Activated CD8-positive, alpha-beta memory T cell treated with anti-CD3 and anti-CD28 coated beads, Interleukin-2, amount 50 U/mL, for 24 hours (primary cell): ENCODE measurements around the gene NPAS2.

Experiments used
- DNase-seq: peaks from one replicate; pipeline ENCODE4 v3.0.0-alpha.2; 2020; ENCODE audit errors: extremely low read depth

NPAS2 gene

GRCh38 chr2:100853909-100854810 lies 34.2 kb downstream of the NPAS2 start:
- no peak for DNase-seq

- no peak for DNase-seq
These were observed 35.1 kb downstream of the NPAS2 start for GRCh38 chr2:100855084-100855483.

DNA sequence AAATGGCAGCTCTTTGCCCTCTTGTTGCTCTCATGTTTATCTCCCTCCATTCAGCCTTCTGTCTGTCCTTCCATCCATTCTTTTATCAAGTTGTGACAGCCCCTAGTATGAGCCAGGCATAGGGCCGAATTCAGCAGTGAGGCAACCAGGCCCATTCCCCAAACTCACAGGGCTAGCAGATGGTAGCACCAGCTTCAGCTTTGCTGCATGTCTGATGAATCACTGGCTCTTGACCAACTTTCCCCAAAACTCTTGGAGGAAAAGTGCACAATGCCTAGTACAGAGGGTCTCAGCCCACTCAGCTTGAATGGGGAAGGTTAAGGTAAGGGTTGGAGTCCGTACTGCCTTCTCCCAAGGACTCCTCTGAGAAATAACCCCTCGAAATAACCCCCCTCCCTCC lies 35.7 kb downstream of the NPAS2 start:
- DNase-seq, result no peak

GRCh38 chr2:100856732-100857131 lies 36.8 kb downstream of the NPAS2 start:
- no peak for DNase-seq

- no peak for DNase-seq
These were observed 37.4 kb downstream of the NPAS2 start for GRCh38 chr2:100857341-100857740.

DNA sequence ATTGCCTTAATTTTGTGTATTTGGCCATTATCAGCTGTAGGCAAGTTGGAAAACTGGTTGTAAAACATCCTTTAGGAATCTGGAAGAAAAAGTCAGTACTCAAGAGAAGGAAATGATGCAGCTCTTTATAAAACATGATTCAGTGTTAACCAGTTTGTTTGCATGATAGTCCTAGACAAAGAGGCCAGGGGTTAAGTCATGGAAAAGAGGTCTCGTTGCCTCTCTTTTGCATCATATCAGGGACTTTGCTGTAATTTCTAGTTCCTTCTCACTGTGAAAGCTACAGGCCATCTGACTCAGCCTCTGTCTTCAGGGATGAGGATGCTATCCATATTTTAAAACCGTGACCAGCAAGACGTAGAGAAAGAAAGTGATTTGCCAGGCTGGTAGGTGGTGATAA lies 38.0 kb downstream of the NPAS2 start:
- no peak for DNase-seq

GRCh38 chr2:100859902-100860301 lies 40.0 kb downstream of the NPAS2 start:
- DNase-seq, result no peak

GRCh38 chr2:100861340-100861739 lies 41.4 kb downstream of the NPAS2 start:
- DNase-seq, result no peak

GRCh38 chr2:100862081-100862480 lies 42.1 kb downstream of the NPAS2 start:
- DNase-seq, result no peak

GRCh38 chr2:100865816-100866460 lies 46.0 kb downstream of the NPAS2 start:
- no peak for DNase-seq

GRCh38 chr2:100868083-100868482 lies 48.1 kb downstream of the NPAS2 start:
- no peak for DNase-seq

- DNase-seq, result no peak
These were observed 49.2 kb downstream of the NPAS2 start for GRCh38 chr2:100869120-100869519.

GRCh38 chr2:100870652-100871531 lies 51.0 kb downstream of the NPAS2 start:
- DNase-seq, result no peak

GRCh38 chr2:100875516-100876230 lies 55.7 kb downstream of the NPAS2 start:
- DNase-seq, result no peak

GRCh38 chr2:100876231-100876860 lies 56.4 kb downstream of the NPAS2 start:
- DNase-seq, result no peak

DNA sequence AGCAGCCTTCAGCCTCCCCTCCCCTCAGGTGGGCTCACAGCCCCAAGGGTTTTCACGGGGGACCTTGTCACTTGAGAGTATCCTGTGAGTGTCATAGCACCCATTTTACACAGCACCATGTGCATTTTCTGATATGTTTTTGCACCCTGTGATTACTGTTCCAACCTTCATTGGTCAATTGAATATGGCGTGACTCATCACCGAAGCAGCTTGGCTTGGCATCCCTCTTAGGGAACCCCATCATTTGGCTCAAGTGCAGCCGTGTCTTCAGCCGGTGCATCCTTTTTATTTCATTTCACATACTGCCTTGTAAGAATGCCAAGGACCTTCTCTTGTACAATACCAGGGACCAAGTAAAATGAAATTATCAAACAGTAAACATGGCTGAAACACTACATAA lies 57.6 kb downstream of the NPAS2 start:
- no peak for DNase-seq

GRCh38 chr2:100878000-100878791 lies 58.3 kb downstream of the NPAS2 start:
- DNase-seq, result no peak

DNA sequence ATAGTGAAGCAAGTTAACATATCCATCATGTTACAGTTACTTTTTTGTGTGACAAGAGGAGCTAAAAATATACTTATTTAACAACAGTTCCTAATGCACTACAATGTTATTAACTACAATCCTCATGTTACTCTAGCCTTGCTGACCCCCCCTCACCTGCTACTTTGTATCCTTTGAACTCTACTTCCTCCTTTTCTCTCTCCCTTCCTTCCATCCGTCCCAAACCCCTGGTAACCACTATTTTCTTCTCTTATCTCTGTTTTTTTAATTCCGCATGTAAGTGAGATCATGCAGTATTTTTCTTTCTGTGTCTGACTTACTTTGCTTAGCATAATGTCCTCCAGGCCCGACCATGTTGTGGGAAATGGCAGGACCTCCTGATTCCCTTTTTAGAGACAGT lies 59.4 kb downstream of the NPAS2 start:
- DNase-seq, result no peak

DNA sequence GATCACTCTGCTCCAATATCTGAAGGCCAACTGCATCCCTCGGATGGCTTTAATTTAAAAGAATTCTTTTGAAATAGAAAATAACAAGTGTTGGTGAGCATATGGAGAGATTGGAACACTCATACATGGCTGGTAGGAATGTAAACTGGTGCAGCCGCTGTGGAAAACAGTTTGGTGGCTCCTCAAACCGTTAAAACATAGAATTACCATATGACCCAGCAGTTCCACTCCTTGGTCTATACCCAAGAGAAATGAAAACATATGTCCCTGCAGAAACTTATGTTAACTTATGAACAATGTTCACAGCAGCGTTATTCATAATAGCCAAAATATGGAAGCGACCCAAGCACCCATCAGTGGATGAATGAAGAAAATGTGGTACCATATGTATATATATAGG lies 60.1 kb downstream of the NPAS2 start:
- no peak for DNase-seq

- no peak for DNase-seq
These were observed 60.8 kb downstream of the NPAS2 start for GRCh38 chr2:100880730-100881129.
